NCI-H82 treated with DMSO at 0.1 percent for 48 hours (cell line): ENCODE data around the gene TMEM131.
"Not testable (repeated sequence)": the region's sequence is repeated elsewhere in the genome, so short reads cannot be mapped to it uniquely, and the experiment has no call there.

Experiments
- DNase-seq: peaks from one replicate; lab custom pipeline; 2025; ENCODE audit not compliant: unreplicated experiment; lab: John Stamatoyannopoulos, UW

TMEM131 gene

GRCh38 chr2:97713296-97714083, 282.3 kb downstream of the TMEM131 start, which contains the start of gene ZAP70:
Gene ZAP70, plus strand, starts transcription at chr2:97713576. Its CDS starts 10,461 bp downstream, at chr2:97724037.
- DNase-seq = no peak

- no peak for DNase-seq
Measured at GRCh38 chr2:97712693-97713295, 283.0 kb downstream of the TMEM131 start.

- DNase-seq = not testable (repeated sequence)
Measured at GRCh38 chr2:97712175-97712574, 283.6 kb downstream of the TMEM131 start.

GRCh38 chr2:97711394-97711711, 284.4 kb downstream of the TMEM131 start:
- DNase-seq = no peak

GRCh38 chr2:97708608-97709007, 287.1 kb downstream of the TMEM131 start:
- DNase-seq = no peak

- no peak for DNase-seq
Measured at GRCh38 chr2:97708048-97708380, 287.7 kb downstream of the TMEM131 start.

GRCh38 chr2:97707362-97708047, 288.2 kb downstream of the TMEM131 start:
- DNase-seq = no peak

GRCh38 chr2:97706708-97707345, 288.9 kb downstream of the TMEM131 start:
- DNase-seq = no peak
